Stimulated activated CD4-positive, alpha-beta T cell treated with anti-CD3 and anti-CD28 coated beads, Interleukin-2, amount 100 ng/mL, for 4 hours (primary cell): ENCODE measurements around the gene RBFOX1.

Source experiments
- DNase-seq: peaks from one replicate; pipeline ENCODE4 v3.0.0-alpha.2; 2020; ENCODE audit warnings: low read depth

Gene RBFOX1

GRCh38 chr16:7332611-7333010 is at the start of gene RBFOX1:
Gene RBFOX1 (plus strand): TSS chr16:7332845.
- DNase-seq, result no peak

- DNase-seq, result no peak
These were observed 47.9 kb upstream of the RBFOX1 start for GRCh38 chr16:7284780-7285179.

- DNase-seq, result no peak
These were observed 47.1 kb upstream of the RBFOX1 start for GRCh38 chr16:7285520-7285919.

GRCh38 chr16:7289299-7289698 is 43.3 kb upstream of the RBFOX1 start:
- DNase-seq, result no peak

GRCh38 chr16:7290682-7291081 is 42.0 kb upstream of the RBFOX1 start:
- DNase-seq, result no peak

GRCh38 chr16:7294020-7294419 is 38.6 kb upstream of the RBFOX1 start:
- DNase-seq, result no peak

- no peak for DNase-seq
These were observed 29.5 kb upstream of the RBFOX1 start for GRCh38 chr16:7303052-7303610.

- no peak for DNase-seq
These were observed 28.9 kb upstream of the RBFOX1 start for GRCh38 chr16:7303660-7304200.

GRCh38 chr16:7304279-7304678 is 28.4 kb upstream of the RBFOX1 start:
- DNase-seq, result no peak

GRCh38 chr16:7304958-7305357 is 27.7 kb upstream of the RBFOX1 start:
- DNase-seq, result no peak

- DNase-seq, result no peak
These were observed 19.5 kb upstream of the RBFOX1 start for GRCh38 chr16:7313170-7313569.

- DNase-seq, result no peak
These were observed 18.5 kb upstream of the RBFOX1 start for GRCh38 chr16:7314163-7314562.

- no peak for DNase-seq
These were observed 16.8 kb upstream of the RBFOX1 start for GRCh38 chr16:7315813-7316212.

GRCh38 chr16:7316281-7316888 is 16.3 kb upstream of the RBFOX1 start:
- DNase-seq, result no peak

- DNase-seq, result no peak
These were observed 14.7 kb upstream of the RBFOX1 start for GRCh38 chr16:7317982-7318381.

- DNase-seq, result no peak
These were observed 14.0 kb upstream of the RBFOX1 start for GRCh38 chr16:7318686-7319085.

GRCh38 chr16:7319514-7319913 is 13.1 kb upstream of the RBFOX1 start:
- DNase-seq, result no peak

- DNase-seq, result no peak
These were observed 11.0 kb upstream of the RBFOX1 start for GRCh38 chr16:7321661-7322060.

- DNase-seq, result no peak
These were observed 8.3 kb upstream of the RBFOX1 start for GRCh38 chr16:7324321-7324720.

- DNase-seq, result no peak
These were observed 6.8 kb upstream of the RBFOX1 start for GRCh38 chr16:7325834-7326233.

- DNase-seq, result no peak
These were observed 1.9 kb upstream of the RBFOX1 start for GRCh38 chr16:7330709-7331108.

- DNase-seq, result no peak
These were observed 648 bp upstream of the RBFOX1 start for GRCh38 chr16:7331997-7332396.

GRCh38 chr16:7333180-7333725 is 608 bp downstream of the RBFOX1 start:
- no peak for DNase-seq
